WTC11 (cell line): ENCODE data around the gene NRG2.

Experiments used
- AFF4 ChIP-seq: sonication (generic); formaldehyde crosslinking; IDR thresholded peaks from 2 replicates; pipeline ENCODE4 v1.8.1; 2023; ENCODE audit warnings: mild to moderate bottlenecking, missing genetic modification reagents, borderline replicate concordance
- CTCF ChIP-seq: fragments of 200-600 bp; IDR thresholded peaks from 2 replicates; pipeline ENCODE4 v1.8.0; 2022; ENCODE audit warnings: antibody characterized with exemption
- TF ChIP-seq, protein P1 (sequence below): sonication (generic); formaldehyde crosslinking; IDR thresholded peaks from 2 replicates; pipeline ENCODE4 v1.8.1; 2022; ENCODE audit warnings: low read depth, missing genetic modification reagents, borderline replicate concordance

DNA sequence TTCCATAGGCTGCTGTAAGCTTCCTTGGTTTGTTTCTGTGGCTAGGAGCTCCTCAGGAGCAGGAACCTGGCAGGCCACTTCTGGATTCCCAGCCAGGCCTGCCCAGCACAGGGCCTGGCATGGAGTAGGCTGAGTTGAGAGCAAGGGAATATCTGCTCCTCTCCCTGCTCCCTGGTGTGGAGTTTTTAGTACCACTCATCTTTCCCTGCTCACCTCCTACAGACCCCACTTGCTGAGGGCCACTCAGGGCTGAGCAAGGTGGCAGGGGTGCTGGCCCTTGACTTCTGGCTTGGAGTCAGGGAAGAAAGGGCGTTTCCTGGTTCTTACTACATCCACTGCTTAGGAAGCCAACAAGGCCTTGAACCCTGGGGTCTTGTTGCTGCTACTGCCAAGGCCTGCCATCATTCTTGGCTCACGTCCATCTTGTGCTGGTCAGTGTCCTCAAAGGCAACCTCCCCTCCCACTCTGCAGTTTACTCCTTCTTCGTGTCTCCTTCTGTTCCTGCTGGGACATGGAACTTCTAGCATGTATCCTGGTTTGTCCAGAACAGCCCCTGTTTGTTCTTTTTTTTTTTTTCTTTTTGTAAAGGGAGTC is 192.6 kb downstream of the NRG2 start:
- TF ChIP-seq, protein P1, sequence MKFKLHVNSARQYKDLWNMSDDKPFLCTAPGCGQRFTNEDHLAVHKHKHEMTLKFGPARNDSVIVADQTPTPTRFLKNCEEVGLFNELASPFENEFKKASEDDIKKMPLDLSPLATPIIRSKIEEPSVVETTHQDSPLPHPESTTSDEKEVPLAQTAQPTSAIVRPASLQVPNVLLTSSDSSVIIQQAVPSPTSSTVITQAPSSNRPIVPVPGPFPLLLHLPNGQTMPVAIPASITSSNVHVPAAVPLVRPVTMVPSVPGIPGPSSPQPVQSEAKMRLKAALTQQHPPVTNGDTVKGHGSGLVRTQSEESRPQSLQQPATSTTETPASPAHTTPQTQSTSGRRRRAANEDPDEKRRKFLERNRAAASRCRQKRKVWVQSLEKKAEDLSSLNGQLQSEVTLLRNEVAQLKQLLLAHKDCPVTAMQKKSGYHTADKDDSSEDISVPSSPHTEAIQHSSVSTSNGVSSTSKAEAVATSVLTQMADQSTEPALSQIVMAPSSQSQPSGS (CRISPR knock-in tag), result no peak
- TF ChIP-seq CTCF (no peak), AFF4 (no peak)
